Colon (tissue), 2 donors: ENCODE data around the gene CMTR1.
"Not testable (repeated sequence)": the region's sequence is repeated elsewhere in the genome, so short reads cannot be mapped to it uniquely, and the experiment has no call there.

Experiments used
- FAIRE-seq: peaks from 2 replicates; lab custom pipeline; 2012; peaks lifted over from hg19 to GRCh38; lab: Jason Lieb, UNC
- donor health status: control.
- donor health status: control.

The CMTR1 gene, protein sequence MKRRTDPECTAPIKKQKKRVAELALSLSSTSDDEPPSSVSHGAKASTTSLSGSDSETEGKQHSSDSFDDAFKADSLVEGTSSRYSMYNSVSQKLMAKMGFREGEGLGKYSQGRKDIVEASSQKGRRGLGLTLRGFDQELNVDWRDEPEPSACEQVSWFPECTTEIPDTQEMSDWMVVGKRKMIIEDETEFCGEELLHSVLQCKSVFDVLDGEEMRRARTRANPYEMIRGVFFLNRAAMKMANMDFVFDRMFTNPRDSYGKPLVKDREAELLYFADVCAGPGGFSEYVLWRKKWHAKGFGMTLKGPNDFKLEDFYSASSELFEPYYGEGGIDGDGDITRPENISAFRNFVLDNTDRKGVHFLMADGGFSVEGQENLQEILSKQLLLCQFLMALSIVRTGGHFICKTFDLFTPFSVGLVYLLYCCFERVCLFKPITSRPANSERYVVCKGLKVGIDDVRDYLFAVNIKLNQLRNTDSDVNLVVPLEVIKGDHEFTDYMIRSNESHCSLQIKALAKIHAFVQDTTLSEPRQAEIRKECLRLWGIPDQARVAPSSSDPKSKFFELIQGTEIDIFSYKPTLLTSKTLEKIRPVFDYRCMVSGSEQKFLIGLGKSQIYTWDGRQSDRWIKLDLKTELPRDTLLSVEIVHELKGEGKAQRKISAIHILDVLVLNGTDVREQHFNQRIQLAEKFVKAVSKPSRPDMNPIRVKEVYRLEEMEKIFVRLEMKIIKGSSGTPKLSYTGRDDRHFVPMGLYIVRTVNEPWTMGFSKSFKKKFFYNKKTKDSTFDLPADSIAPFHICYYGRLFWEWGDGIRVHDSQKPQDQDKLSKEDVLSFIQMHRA

DNA sequence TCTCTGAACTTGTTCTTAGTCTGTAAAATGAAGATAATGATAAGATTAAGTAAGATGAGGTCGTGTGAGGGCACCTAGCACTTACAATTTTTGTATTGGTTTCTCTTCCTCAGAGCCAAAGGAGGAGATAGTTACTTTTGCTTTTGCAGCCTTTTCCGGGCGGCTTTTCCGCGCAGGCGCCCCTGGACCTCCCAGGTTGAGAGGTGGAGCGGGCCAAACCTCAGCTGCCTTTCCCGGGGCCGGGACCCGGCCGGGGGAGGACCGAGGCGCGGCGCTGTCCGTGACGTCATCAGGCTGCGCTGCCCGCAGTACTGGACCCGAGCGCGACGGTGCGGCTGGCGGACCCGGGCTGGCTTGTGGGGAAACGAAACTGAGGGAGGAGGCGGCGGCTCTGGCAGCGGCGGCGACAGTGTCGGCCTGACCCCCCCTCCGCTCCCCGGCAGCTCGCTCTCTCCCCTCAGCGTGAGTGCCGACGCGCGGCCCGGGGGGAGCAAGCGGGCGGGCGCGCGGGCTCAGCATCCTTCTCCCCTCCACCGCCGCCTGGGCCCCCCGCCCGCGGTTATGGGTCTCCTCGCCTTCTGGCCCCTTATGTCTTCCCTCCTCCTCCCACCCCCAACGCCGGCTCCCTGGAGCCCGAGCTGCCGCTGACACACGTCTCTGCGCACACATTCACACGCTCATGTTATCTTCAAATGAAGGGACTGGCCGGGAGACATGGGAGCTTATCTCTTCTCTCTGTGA, at the start of gene CMTR1:
Gene CMTR1 (plus strand): TSS at position 306 of the 741 bp plus-strand sequence. CDS start 2,409 bp downstream, outside the sequence.
- FAIRE-seq = no peak

DNA sequence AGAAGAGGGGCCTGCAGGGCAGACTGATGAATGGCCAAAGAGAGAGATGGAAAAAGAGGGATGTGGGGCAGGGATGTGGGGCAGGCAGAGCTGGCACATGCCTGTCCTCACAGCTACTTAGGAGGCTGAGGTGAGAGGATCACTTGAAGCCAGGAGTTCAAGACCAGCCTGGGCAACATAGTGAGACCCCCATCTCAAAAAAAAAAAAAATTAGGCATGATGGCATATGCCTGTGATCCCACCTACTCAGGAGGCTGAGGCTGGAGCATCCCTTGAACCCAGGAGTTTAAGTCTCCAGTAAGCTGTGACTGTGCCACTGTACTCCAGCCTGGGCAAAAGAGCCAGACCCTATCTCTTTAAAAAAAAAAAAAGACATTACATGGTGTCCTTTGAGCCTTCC, 44.4 kb upstream of the CMTR1 start:
- FAIRE-seq = no peak

DNA sequence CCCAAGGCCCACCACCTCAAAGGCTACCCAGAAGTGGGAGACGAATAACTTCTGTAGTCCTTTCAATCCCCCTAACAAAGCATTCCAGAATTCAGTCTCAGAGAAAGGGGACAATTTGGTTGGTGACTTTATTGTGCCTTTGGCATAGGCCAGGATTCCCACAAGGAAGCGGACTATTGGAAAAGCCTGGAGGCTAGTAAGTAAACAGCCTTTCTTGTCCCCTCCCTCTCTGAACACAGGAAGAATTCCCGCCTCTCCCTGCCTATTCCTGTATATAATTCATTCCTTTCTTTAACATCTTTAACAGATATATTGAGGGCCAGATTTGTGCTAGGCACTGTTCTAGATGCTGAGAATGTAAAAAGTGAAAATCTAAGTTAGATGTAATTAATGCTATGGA, 43.2 kb upstream of the CMTR1 start:
- no peak for FAIRE-seq

DNA sequence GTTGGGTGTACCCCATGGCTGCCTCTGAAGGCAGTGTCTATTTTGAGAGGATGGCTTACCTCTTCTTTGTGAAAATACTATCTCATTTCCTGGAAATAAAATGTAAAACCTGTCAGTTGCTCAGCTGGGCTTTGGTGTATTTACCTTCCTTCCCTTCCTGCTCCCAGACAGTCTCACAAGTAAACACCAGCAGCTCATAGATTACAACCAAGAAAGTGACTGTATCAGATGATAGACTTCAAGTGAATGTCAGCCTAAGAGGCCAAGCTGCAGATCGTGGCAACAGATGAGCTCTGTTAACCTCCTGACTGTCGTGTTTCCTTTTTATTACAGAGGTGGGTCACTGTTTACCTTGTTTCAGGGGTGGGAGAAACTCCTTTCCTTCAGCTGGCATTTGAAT, 41.9 kb upstream of the CMTR1 start:
- no peak for FAIRE-seq

DNA sequence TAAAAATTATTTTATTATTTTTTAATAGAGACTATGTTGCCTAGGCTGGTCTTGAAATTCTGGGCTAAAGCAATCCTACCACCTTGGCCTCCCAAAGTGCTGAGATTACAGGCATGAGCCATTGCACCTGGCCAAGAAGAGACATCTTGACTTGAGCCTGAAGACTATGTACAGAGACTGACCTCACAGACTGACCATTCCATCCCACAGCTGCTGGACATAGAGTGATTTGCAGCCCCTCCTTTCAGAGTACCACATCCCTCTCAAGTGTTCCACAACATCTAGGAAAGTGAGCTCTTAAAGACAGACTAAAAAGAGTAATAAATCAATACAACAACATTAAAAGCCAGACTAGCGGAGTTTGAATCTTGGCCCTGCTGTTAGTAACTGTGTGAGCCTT, 40.2 kb upstream of the CMTR1 start:
- no peak for FAIRE-seq

DNA sequence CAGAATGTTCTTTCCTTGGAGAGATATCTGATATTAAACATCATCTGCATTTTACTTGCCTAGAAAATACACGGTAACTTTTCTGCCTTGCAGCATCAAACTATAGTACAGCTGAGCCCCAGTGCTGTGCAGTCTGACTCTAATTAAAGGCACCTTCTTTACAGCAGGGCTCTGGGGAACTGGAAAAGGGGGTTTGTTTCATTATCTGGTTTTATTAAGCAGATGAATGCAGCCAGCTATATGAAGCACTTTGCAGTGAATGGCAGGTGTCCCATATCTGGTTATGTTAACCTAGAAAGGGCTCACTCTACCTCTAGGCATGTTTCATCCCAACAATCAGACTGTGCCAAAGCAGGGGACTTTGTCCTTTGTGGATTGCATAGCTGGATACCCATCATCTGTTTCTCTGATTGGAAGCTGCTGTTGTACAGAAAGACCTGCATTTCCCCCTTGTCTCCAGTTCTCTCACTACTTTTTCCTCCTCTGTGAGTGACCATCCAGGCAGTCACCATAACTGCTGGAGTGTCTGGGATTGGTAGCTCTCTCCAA, 39.6 kb upstream of the CMTR1 start:
- no peak for FAIRE-seq

DNA sequence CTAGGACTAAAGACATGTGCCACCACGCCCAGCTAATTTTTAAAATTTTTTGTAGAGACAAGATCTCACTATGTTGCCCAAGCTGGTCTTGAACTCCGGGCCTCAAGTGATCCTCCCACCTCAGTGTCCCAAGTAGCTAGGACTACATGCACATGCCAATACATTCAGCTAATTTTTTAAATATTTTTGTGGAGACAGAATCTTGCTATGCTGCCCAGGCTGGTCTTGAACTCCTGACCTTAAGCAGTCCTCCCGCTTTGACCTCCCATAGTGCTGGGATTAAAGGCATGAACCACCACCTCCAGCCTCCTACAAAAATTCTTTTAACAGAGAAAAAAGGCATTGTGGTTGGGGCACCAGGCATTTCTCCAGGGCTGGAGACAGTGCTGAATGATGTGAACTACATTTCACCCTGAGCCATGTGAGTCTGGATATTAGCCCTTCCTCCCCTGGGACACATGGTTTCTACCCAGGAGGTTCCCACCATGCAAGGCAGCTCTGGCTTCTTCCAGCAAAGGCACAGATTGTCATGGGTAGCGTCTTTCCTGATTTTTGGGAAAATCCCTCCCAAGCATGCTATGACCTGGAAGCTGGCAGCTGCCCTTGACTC, 36.3 kb upstream of the CMTR1 start:
- FAIRE-seq = no peak

DNA sequence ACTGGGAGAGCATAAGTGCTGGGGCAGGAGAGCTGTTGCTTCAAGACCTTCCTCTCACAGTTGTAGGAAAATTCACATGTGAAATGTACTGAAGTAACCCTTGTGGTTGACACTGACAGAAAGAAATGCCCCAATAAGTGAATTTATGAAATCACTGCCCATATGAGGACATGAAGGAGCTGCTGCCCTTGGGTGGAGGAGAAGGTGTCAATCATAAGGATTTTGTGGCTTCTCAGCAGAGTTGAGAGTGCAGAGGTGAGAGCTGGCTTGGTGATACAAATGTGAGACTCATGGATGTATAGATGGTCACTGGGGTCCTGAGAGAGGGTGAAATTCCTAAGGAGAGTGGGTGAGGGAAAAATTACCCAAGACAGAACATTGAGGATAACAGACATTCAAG, 33.9 kb upstream of the CMTR1 start:
- no peak for FAIRE-seq

DNA sequence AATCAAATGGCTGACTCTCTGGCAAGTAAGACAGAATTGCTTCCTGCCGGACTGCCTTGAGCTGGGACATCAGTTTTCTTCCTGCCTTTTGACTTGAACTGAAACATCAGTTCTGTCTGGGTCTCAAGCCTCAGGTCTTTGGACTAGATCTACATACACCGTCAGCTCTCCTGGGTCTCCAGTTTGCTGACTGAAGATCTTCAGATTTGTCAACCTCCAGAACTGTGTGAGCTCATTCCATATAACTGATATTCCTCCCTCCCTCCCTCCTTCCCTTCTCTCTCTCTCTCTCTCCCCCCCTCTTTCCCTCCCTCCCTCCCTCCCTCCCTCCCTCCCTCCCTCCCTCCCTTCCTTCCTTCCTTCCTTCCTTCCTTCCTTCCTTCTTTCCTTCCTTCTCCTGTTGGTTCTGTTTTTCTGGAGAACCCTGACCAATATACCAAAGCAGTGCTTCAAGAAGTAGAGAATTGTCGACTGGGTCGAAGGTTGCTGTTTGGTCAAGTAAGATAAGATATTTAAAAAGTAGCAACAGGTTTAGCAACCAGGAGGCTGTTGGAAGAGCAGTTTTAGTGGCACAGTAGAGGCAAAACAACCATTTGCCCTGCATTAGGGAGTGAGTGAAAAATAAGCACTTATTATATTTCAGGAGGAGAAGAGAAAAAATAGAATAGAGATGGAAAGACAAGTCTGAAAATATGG, 33.1 kb upstream of the CMTR1 start:
- no peak for FAIRE-seq

DNA sequence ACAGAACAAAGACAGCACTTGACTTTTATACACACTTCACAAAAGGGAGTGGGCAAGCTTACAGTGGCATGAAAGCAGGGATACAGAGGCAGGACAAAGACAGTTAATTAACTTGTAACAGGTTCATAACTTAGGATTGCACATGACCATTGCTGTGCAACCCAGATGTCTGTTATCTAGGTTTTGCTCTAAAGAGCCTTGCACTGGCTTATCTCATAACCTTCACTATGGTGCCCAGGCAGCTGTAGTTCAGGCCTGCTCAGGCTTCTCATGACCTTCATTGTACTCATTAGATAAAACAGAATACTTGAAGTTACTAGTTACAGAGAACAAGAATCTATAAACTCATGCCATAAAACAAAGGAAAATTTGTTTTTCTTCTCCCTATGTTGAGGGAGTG, 31.4 kb upstream of the CMTR1 start:
- FAIRE-seq = not testable (repeated sequence)

DNA sequence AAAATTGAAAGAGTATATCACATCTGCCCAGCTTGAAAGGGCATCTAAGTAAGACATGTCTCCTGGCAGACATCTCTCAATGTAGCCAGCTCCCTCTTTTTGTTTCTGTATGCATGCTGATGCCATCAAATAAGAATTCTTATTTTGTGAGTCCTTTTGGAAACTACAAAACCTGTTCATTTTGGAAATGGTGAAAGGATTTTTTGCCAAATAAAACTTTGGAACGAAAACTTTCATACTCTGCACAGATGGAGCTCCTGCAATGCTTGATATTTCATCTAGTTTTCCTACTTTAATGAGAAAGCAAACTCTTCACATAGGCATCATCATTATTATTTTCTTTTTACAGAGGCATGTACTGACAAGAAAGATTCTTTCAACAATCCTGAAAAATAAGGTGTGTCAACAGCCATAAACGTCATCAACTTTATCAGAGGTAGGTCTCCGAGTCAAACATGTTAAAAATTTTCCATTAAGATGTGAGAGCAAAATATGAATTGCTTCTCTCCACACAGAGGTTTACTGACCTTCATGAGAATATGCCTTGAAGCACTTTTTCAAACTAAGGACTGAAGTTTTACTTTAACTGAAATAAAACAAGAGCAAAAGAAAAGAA, 26.2 kb upstream of the CMTR1 start:
- no peak for FAIRE-seq

DNA sequence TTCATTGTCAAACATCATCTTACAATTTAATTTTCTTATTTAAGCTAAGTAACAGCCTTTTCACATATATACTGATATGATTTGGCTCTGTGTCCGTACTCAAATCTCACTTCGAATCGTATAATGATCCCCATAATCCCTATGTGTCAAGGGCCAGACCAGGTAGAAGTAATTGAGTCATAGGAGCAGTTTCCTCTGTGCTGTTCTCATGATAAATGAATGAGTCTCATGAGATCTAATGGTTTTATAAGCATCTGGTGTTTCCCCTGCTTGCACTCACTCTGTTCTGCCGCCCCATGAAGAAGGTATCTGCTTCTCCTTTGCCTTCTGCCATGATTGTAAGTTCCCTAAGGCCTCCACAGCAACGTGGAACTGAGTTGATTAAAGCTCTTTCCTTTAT, 25.1 kb upstream of the CMTR1 start:
- FAIRE-seq = no peak

DNA sequence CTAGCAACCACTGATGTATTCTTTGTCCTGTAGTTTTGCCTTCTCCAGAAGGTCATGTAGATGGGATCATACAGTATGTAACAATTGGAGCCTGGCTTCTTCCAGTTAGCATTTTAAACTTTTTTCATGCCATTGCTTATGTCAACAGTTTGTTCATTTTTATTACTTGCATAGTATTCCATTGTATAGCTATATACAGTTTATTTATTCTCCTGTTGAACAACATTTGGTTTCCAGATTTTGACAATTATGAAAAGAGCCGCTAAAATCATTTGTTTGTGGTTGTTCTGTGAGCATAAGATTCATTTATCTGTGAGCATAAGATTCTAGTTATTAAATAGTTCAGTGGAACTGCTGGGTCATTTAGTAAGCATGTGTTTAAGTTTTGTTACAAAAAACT, 23.5 kb upstream of the CMTR1 start:
- FAIRE-seq = no peak

DNA sequence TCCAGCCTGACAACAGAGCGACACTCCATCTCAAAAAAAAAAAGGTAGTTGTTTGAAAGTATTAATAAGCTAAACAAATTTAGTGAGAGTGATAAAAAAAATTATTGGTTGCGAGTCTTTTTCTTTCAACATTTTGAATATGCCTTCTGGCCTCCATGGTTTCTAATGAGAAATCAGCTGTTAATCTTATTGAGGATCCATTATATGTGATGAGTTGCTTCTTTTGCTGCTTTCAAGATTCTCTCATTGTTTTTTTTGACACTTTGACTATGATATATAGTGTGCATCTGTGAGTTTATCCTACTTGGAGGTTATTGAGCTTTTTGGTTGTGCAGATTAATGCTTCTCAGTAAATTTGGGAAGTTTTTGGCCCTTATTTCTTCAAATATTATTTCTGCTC, 15.6 kb upstream of the CMTR1 start:
- FAIRE-seq = no peak

DNA sequence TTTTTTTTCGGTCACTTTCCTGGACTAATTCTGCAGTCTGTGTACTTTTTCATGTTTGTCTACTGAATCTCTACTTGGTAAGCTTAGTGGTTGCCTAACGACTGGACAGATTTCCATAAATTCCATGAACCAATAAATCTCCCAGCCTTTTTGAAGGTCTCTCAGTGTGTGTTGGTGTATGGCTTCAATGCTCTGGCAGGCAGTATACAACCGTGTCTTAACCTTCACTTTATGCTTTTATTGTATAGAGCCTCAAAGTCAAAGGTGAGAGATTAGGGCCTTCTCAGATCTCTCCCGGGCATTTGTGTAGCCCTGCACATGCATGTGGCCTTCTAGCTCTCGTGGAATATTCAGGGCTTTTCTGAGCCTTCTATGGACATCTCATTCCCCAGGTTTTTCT, 14.3 kb upstream of the CMTR1 start:
- no peak for FAIRE-seq

DNA sequence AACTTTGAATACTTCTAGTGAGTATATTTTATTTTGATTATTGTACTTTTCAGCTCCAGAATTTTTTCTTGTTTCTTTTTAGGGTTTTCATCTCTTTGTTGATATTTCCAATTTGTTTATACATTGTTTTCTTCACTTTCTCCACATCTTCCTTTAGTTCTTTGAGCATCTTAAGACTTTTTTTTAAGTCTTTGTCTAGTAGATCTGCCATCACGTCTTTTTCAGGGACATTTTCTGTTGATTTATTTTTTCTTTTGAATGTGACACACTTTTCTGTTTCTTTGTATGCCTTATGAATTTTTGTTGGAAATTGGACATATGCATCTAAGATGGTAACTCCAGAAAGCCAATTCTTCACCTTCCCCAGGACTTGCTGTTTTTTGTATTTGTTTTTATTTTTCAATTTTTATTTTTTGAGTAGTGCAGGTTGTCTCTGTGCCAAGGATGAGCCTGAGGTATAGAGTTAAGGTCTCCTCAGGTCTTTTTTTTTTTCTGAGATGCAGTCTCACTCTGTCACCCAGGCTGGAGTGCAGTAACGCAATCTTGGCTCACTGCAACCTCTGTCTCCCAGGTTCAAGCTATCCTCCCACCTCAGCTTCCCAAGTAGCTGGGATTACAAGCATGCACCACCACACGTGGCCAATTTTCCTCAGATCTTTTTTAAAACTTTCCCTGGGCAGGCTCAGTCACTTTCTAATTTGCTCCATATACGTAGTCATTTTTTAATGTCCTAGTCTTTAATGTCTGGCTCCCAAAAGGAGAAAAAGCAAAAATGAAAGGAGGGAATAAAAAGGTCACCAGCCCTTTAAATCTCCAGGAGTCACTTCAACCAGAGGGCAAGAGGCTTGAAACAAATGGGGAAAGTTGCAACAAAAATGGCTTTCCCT, 6.7 kb upstream of the CMTR1 start:
- FAIRE-seq = no peak

DNA sequence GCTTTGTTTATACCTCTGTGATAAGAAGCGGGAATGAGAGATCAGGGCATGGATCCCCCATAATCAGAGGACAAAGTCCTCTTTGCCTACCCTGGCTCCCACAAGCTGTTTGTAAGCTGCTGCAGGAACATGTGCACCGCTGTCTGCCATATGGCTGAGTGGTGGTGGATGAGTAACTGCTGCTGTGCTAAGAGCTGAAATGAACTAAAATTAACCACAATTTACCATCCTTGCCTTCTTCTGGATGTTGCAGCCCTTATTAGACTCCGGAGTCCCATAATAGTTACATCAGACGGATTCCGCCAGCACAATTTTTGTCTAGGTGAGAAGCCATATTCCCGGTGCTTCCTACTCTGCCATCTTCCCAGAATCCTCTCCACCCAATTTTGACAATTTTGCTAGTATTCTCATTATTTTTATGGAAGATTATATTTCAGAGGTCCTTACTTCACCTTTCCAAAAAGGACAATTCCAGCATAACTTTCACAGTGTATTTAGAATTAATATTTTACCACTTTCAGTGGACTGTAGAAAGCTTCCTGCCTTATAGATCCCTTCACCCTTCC, 6.0 kb upstream of the CMTR1 start:
- FAIRE-seq = no peak

DNA sequence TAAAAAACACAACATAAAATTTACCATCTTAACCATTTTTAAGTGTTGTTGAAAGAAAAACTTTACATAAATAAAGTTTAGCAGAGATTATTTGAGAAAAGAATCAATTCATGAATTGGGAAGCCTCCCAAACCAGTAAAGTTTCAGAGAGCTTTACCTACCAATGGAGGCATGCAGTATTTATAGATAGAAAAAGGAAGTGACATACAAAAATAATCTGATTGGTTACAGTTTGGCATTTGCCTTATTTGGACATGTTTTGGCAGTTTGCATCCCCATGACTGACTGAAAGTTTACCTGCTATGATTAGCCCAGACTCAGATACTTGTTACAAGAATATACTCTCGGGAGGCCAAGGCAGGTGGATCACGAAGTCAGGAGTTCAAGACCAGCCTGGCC, 3.7 kb upstream of the CMTR1 start:
- no peak for FAIRE-seq

DNA sequence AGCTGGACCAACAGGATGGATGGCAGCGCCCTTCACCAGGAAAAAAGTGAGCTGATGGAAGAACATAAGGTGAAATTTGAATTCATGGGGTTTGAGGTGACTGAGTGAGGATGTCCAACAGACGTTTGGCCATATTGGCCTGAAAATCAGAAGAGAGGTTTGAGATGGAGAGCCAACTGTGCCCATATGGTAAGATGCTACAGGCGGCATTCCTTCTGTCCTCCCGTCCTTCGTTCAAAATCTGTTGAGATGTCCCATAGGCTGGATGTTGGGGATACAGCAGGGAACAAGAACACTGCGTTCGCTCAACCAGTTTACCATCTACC, 468 bp upstream of the CMTR1 start:
- no peak for FAIRE-seq
